Measurements from ENCODE around the gene PHLDB2.

GRCh38 chr3:111862415-111862814 lies 3.4 kb downstream of the PHLDB2 start:
- TF ChIP-seq CTCF (IDR thresholded peaks at IDR 0.05; ENCODE audit: insufficient read depth, low read depth, low read length) (no peak), EZH2 (IDR thresholded peaks at IDR 0.05; ENCODE audit: insufficient read depth, low read length) (no peak)
